HG03378 (cell line): Measurements from ENCODE around the gene HIKESHI.
"Not testable (repeated sequence)": the region's sequence is repeated elsewhere in the genome, so short reads cannot be mapped to it uniquely, and the experiment has no call there.

Experiments
- ATAC-seq: cut with Tn5 transposase; IDR thresholded peaks from one replicate; pipeline ENCODE4 v1.9.1; 2021; ENCODE audit warnings: mild to moderate bottlenecking, moderate library complexity; ENCODE audit not compliant: unreplicated experiment

HIKESHI gene

DNA sequence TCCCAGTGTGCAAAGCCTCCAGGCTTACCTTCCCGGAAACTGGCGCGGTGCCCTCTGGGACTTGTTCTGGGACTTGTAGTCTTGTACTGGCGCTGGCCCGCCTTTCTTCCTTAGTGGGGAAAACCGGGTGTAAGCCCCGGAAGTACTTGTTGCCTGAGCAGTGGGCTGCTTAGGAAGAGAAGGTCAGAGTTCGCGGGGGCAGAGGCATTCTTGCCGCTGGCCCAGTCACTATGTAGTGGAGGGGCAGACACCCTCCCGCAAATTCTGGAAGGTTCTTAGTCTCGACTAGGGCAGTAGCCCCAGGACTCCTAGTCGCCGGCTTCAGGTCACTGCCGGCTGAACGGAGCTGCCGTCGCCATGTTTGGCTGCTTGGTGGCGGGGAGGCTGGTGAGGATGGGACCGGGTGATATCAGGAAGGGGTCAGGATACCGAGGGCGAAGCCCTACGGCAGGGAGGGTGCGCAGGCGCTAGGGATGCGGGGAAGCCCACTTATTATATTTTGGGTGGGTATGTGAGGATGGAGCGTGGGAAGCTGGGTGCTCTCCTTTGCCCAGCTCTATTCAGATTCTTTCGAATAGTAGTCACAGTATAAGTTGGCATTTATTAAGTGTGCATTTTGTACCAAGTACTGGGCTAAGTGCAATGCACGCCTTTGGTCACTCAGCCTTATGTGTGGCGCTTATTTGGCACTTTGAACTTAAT is at the start of gene HIKESHI:
Gene HIKESHI, plus strand, starts transcription at position 149 of the 702 bp plus-strand sequence. Its CDS starts 209 bp downstream, at position 358.
- ATAC-seq = peak; percentile 98

DNA sequence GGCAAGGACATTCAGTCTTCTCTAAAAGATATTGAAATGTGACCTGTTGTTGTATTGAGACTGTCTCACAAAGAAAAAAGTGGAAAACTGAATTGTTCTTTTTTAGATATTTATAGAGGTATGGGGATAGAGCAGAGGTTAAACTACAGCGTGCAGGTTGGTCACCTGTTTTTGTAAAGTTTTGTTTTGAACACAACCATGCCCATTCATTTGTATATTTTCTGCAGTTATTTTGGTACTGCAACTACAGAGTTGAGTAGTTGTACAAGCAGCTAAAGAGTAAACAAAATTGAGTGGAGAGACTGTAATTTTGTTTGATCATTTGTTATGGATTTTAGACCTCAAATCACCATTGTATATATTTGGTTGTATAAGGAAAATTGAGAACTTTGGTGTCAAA is 46.1 kb upstream of the HIKESHI start:
- ATAC-seq = peak; percentile 84

DNA sequence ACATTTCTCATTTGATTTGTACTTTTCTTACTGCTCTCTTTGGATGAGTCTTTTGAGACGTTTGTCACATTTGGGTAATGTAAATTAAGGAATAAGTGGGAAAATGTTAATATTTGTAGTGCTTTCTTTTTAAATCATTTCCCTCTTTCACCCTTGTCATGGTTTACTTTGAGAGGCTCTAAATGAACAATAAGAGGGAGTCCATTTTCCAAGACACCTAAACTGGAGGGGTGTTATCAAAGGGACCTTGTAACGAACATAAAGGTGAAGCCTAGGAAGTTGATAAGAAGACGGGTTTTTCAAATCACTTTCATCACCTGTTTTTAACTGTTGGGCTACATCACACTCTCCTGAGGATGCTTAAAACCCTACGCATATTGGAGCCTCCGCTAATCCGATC is 45.4 kb upstream of the HIKESHI start:
- ATAC-seq = no peak

DNA sequence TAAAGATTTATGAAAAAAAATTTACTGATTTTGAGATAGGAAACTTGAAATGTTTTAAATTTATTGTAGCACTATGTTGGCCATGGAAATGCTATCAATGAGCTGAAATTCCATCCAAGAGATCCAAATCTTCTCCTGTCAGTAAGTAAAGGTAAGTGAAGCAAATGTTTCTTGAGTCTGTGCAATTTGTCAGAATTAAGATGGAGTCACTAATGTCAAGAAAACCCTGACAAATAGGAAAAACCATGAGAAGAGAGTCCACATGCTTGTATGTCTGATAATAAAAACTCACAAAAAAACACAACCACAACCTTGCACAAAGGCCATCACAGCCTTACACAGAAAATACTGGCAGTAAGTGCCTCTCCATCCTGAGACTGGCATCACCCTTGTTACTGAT is 44.6 kb upstream of the HIKESHI start:
- ATAC-seq = no peak

DNA sequence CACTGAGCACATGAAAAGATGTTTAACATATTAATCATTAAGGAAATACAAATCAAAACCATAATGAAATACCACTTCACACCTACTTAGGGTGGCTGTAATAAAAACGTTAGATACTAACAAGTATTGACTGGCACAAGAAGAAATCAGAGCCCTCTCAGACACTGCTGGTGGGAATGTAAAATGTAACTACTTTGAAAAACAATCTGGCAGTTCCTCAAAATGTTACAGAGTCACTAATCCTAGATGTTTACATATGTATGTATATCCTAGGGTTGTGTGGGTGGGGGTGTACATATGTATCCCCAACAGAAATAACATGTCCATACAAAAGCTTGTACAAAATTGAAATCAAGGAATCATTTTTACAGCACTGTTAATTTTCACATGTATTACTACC is 42.3 kb upstream of the HIKESHI start:
- ATAC-seq = no peak

- no peak for ATAC-seq
Measured at GRCh38 chr11:86261328-86261727, 40.7 kb upstream of the HIKESHI start.

- no peak for ATAC-seq
Measured at GRCh38 chr11:86262387-86262786, 39.7 kb upstream of the HIKESHI start.

- no peak for ATAC-seq
Measured at GRCh38 chr11:86264649-86265048, 37.4 kb upstream of the HIKESHI start.

GRCh38 chr11:86265194-86265593 is 36.8 kb upstream of the HIKESHI start:
- ATAC-seq = no peak

DNA sequence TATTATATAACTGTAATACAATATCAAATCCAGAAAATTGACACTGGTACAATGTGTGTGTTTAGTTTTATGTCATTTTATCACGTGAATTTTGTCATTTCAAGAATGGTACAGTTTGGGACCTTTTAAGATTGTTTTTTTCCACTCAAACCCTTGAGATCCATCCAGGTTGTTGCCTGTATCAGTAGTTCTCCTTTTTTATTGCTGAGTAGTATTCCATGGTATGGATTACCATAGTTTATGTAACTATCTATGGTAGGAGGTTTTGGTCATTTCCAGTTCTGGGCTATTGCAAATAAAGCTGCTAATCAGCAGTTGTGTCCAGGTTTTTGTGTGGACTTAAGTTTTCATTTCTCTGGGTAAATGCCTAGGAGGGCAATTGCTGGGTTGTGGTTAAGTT is 32.4 kb upstream of the HIKESHI start:
- no peak for ATAC-seq

DNA sequence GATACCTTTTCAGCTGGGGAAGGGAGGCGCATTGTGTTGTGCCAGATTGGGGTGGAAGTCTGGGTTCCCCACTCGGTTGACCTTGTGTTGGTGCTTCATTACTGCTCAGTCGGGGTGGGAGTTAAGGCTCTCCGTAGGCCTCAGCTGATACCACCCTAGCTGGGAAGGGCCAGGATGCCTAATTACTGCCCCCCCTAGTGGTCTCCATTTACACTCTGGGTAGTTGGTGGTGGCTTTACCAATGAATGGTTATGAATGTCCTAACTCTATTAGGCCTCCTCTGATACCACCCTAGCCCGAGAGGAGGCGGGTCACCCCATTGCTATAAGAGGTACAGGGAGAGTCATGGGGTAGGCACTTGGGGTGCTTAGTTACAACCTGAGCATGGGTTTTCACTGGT is 27.5 kb upstream of the HIKESHI start:
- no peak for ATAC-seq

- no peak for ATAC-seq
Measured at GRCh38 chr11:86274999-86275398, 27.0 kb upstream of the HIKESHI start.

DNA sequence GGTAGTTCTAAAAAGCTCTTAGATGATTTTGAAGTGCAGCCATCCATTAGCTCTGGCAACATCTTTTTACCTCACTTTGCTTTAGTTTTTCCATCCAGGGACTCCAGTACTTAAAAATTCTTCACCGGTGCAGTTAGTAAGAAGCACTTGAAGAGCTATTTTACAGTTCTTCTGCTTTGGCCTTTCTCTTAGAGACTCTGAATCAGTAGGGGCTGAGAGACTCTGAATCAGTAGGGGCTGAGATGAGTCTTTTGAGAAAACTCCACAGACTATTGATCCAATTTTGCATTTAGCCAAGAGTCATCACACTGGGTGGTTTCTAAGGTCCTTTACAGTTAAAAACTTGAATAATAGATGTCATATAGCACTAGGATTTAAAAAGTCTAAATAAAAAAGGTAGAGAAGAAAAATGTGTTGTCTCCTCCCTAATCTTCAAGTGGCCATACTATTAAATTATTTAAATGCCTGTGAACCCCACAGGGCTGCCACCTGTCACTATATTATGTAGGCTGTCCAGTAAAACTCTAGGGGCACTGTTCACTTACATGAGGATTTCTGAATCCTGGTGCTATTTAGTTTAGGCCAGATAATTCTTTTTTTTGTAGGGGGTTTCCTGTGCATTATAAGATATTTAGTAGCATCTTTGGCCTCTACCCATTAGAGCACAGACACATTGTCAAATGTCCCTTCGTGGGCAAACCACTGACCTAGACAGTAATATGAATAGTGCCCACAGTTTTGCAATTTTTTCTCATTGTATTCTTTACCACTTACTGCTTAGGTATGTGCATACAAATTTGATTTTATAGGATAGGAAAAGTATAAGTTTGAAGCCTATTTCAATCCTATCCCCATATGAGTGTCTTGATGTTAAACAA is 26.3 kb upstream of the HIKESHI start:
- no peak for ATAC-seq

GRCh38 chr11:86277741-86278140 is 24.3 kb upstream of the HIKESHI start:
- ATAC-seq = no peak

GRCh38 chr11:86278226-86278625 is 23.8 kb upstream of the HIKESHI start:
- ATAC-seq = no peak

GRCh38 chr11:86279747-86280146 is 22.3 kb upstream of the HIKESHI start:
- no peak for ATAC-seq

DNA sequence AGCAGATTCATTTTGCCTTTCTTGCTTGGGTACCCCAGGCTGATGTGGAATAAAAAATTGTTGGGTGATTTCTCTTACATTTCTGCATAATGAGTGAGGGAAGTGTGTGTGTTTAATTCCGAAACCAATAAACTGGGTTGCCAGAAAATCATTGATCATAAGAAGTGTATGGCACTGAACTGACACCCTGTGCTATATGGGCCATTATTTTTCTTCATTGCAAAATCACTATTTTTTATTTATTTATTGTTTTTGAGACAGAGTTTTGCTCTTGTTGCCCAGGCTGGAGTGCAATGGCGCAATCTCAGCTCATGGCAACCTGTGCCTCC is 14.6 kb upstream of the HIKESHI start:
- ATAC-seq = no peak

- ATAC-seq = no peak
Measured at GRCh38 chr11:86288776-86289507, 13.1 kb upstream of the HIKESHI start.

DNA sequence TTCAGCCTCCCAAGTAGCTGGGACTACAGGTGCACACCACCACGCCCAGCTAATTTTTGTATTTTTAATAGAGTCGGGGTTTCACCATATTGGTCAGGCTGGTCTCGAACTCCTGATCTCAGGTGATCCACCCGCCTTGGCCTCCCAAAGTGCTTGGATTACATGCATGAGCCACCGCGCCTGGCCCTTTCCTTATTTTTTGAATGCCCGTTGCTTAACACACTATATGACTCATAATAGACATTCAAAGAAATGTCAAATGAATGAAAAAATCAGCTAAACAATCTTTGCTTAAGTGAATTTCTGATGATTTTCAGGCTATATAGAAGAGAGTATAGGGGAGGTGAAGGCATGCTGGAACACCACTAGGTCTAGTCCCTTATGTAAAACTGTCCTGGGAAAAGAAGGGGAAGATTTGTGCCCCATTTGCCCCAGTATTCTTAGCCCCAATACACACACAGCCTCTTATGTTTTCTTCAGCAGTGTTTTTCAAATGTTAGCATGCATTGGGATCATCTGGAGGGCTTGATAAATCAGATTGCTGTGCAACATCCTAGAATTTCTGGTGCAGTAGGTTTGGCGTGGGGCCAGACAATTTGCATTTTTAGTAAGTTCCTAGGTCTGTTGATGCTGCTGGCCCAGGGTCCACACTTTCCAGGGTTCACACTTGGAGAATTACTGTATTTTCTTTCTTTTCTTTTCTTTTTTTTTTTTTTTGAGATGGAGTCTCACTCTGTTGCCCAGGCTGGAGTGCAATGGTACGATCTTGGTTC is 12.3 kb upstream of the HIKESHI start:
- ATAC-seq = not testable (repeated sequence)

DNA sequence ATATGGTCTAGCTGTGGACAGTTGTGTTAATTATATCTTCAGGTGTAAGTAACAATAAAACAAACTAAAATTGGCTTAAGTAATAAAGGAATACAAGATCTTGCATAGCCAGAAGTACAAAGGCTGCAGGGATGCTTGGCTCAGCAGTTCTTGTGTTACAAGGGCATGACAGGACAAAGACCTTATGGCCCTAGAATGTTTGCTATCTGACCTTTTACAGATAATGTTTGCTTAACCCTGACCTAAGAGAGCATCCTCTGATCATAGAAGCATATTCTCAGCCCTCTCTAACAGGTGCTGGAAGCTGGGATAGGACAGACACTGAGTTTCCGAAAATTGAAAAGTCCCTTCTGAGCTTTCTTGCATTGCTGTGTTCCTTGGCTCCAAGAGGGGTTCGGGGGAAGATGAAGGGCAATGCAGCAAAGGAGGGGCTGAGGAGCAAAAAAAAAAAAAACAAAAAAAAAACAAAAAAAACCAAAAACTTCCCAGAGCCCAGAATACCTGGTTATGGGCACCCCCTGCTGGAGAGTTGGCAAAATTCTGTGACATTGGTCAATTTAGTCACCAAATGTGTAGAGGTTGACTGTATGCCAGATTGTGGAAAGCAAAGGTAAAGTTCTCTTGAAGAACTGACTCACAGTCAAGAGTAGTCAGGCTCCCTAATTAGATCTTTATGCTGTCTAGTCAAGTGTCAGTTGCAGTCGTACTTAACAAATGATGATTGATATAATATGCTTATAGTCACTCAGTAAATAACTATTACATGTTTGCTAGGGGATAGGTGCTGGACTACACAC is 10.4 kb upstream of the HIKESHI start:
- ATAC-seq = no peak
